Coronary artery (tissue), 2 donors: ENCODE results near the gene RPIA.
"Not testable (repeated sequence)": the region's sequence is repeated elsewhere in the genome, so short reads cannot be mapped to it uniquely, and the experiment has no call there.

Experiments
- DNase-seq: peaks from one replicate; pipeline ENCODE4 v3.0.0-alpha.2; 2017; ENCODE audit warnings: low spot score
- H3K27ac ChIP-seq, 2 donors: fragments of 200-600 bp; sonication (generic); one replicate each; pipeline ENCODE4 v1.5.1; 2016 to 2019
- H3K4me3 ChIP-seq: fragments of 200-600 bp; sonication (generic); 2 replicates; pipeline ENCODE4 v1.5.1; 2016; ENCODE audit warnings: mild to moderate bottlenecking, moderate library complexity
- TF ChIP-seq, protein P1 (sequence below): fragments of 200-600 bp; sonication (generic); IDR thresholded peaks from one replicate; pipeline ENCODE4 v1.5.1; 2019; ENCODE audit warnings: antibody characterized with exemption

Gene RPIA

DNA sequence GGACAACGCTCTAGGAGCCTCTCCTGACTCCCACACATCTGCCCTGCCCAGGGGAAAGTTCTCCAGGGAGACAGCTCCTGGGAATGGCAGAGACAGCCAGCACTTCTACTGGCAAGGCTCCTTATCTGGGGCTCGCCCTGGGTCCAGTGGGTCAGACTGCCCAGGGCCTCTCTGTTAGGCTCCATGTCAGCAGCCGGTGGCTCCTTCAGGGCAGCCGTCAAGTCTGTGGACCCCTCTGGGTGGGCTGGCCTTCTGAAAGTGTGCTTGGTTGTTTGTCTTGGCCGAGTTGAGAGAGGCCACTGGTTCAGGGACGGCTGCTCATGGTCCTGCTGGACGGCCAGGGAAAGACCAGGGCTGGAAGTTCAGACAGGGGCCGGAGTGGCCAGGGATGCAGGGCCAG, 65.6 kb downstream of the RPIA start:
- H3K4me3 ChIP-seq = no peak overlapping the region
- no peak overlapping the region for H3K27ac ChIP-seq
- DNase-seq = no peak
- TF ChIP-seq, protein P1, sequence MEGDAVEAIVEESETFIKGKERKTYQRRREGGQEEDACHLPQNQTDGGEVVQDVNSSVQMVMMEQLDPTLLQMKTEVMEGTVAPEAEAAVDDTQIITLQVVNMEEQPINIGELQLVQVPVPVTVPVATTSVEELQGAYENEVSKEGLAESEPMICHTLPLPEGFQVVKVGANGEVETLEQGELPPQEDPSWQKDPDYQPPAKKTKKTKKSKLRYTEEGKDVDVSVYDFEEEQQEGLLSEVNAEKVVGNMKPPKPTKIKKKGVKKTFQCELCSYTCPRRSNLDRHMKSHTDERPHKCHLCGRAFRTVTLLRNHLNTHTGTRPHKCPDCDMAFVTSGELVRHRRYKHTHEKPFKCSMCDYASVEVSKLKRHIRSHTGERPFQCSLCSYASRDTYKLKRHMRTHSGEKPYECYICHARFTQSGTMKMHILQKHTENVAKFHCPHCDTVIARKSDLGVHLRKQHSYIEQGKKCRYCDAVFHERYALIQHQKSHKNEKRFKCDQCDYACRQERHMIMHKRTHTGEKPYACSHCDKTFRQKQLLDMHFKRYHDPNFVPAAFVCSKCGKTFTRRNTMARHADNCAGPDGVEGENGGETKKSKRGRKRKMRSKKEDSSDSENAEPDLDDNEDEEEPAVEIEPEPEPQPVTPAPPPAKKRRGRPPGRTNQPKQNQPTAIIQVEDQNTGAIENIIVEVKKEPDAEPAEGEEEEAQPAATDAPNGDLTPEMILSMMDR = no peak

DNA sequence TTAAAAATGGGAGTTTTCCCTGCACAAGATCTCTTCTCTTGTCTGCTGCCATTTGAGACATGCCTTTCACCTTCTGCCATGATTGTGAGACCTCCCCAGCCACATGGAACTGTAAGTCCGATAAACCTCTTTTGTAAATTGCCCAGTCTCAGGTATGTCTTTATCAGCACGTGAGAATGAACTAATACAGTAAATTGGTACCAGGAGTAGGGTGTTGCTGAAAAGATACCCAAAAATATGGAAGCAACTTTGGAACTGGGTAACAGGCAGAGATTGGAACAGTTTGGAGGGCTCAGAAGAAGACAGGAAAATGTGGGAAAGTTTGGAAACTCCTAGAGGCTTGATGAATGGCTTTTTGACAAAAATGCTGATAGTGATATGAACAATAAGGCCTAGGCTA, 67.2 kb downstream of the RPIA start:
- not testable (repeated sequence) for H3K27ac ChIP-seq, H3K4me3 ChIP-seq, DNase-seq

DNA sequence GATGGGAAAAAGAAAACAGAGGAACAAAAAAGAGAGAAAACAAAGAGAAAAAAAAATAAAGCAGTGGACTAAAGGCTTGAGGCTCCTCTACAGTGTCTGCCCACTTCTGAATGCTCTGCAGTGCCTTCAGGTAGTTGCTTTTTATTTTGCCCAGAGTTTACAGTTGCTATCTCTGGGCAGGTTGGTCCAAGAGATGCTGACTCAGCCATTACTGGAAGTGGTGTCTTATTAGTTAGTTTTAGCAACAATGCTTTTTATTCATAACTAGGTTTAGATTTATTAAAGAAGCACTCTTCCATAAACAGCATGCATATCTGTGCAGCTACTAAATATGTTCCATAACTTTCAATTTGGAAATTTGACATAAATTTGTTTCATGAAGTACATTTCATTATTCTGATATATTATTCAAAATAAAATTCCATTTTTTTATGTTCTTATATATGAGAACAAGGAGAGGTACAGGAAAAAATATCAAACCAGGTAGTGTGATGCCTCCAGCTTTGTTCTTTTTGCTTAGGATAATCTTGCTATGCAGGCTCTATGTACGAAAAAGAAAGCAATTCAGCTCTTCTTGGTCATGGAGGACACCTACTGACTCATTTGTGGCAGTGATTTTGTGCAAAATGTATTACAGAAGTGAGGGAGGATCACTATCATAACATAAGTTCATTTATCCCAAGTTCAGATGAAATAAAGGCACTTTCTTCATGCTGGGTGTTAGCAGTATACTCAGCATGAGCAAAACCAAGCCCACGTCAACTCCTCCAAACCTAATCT, 69.5 kb downstream of the RPIA start:
- H3K27ac ChIP-seq = no peak overlapping the region

DNA sequence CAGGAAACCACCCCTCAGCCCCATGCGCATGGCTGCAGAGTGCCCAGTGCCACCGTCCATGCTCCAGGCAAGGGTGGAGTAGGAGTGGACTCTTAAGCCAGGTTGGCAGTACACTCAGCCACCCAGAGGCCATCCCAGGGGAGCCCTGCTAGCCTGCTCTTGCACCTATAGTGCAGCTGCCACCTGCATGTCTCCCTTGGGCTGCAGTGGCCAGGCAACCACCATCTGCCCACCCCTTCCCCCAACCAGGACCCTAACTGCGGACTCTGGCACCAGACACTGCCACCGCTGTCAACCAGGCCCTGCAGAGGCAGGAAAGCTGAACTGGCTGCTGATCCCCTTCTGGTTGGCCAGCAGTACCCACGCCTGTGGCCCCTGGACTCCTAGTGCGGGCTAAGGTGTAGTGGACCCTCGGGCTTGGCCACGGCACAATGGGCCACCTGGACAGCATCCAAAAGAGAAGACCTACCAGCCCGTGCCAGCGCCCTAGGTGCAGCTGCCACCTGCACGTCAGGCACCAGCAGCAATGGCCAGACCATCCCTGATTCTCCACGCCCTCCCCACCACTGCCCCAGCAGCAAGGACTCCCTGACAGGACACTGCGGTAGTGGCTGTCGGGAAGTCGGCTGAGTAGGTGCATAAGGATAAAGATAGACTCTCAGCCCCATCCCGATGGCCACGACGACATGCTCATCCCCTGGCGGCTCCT, 72.8 kb downstream of the RPIA start:
- TF ChIP-seq, protein P1 = no peak
- no peak for DNase-seq
- Histone ChIP-seq H3K27ac (no peak overlapping the region), H3K4me3 (no peak overlapping the region)

More for the DNA sequence above, 69.5 kb downstream of the RPIA start:
- no peak for DNase-seq
- no peak overlapping the region for H3K4me3 ChIP-seq
- TF ChIP-seq, protein P1 = no peak

DNA sequence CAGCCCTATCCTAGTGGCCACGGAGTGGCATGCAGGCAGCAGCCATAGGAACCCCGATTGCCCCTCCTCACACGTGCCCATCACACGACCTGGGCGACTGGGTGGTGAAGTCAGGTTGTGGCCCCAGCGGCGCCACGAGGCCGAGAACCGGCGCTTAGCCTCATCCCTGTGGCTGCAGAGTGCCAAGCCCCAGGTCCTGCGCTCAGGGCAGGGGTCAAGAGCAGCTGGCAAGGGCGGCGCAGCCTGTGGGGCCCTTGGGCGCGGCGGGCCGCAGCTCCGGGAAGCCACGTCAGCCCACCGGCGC, 73.3 kb downstream of the RPIA start:
- Histone ChIP-seq H3K27ac (no peak overlapping the region), H3K4me3 (peak overlapping the region; percentile 56)
- TF ChIP-seq, protein P1 = no peak

DNA sequence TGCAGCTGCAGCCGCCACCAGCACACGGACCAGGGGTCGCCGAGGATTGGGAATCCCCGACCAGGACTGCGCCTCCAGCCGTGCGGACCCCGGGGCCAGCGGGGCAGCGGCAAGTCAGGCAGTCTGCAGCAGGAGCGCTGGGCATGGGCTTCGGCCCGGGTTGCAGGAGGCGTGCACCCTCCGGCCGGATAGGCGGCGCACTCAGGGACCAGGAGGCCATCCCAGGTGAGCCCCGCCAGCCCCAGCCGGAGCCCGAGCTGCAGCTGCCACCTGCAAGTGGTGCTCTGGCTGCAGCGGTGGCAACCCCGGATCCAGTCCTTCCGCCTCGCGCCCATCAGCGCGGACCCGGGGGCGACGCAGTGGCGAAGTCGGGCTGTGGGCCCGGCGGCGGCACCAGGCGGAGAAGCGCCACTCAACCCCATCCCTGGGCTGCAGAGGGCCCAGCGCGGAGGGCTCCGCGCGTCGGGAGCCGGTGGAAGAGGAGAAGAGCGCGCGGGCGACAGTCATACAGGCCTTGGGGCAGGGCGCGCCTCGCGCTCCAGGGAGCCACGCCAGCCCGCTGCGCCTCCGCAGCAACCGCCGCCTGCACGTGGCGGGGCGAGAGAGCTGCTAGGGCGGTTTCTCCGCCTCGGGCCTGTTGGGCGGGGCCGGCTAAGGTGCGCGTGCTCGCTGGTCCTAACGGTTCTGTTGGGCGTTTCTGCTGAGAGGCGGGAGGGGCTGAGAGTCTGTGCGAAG, 73.8 kb downstream of the RPIA start:
- no peak for DNase-seq
- TF ChIP-seq, protein P1 = no peak
- no peak overlapping the region for H3K27ac ChIP-seq

More for the DNA sequence above, 73.3 kb downstream of the RPIA start:
- DNase-seq = no peak

DNA sequence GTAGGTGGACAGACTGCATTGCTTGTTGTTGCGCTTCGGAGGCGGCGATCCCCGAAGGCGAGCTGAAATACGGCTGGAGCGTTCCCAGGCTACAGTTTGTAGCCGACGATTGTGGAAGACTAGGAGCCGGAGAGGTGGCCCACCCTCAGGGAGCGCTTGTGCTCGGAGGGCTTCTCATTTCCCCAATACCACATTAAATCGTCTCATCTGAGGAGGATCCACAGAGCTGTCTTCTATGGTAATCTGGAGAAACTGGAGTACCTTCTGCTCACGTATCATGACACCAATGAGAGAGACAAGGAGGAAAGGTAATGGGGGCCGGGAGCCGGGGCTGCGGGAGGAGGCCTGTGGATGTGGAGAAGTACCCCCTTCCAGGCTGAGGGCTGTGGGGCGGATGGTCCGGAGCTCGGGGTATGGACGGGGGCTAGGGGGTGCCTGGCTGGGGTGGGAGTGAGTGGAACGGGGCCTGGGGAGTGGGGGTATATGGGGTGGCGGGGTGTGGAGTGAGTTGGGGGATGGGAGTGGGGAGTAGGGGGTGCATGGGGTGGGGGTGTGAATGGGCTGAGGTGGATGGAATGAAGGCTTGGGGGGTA, 74.5 kb downstream of the RPIA start:
- DNase-seq, H3K27ac ChIP-seq: not testable (repeated sequence)
- peak overlapping the region; percentile 56 for H3K4me3 ChIP-seq

More for the DNA sequence above, 73.8 kb downstream of the RPIA start:
- H3K4me3 ChIP-seq = peak overlapping the region; percentile 56
